Central memory CD4-positive, alpha-beta T cell (primary cell): ENCODE measurements around the gene ATRN.
"Not testable (repeated sequence)": the region's sequence is repeated elsewhere in the genome, so short reads cannot be mapped to it uniquely, and the experiment has no call there.

ENCODE experiments used
- DNase-seq: peaks from one replicate; pipeline ENCODE4 v3.0.0; 2022
- total RNA-seq, 3 experiments: gene quantifications; one replicate each; lab custom pipeline; 2026; lab: John Stamatoyannopoulos, UW

Gene ATRN
- 37.7 to 39.6 (median 38.0) reads per million in 3 experiments for total RNA-seq

DNA sequence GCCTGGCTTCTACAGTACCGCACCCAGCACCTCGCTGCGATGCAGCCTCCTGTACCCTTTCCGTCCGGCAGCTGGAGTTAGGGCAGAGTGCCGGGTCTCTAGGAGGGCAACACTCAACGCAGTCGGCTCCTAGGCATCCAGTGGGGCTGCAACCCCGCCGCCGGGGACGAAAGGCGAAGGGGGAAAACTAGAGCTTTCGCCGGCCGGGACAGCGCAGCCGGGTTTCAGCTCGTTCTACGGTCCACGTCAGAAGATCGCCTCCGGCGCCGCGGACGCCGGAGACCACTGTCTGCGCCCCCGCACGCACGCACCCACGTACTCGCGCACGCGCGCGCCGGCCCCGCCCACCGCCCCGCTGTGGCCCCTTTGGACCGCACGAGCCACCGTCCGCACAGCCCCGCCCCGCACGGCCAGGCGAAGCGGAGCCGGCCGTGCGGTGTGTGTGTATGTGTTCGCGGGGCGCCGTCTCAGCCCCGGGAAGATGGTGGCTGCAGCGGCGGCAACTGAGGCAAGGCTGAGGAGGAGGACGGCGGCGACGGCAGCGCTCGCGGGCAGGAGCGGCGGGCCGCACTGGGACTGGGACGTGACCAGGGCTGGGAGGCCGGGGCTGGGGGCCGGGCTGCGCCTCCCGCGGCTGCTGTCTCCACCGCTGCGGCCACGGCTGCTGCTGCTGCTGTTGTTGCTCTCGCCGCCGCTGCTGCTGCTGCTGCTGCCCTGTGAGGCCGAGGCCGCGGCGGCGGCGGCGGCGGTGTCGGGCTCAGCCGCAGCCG lies at the start of gene ATRN:
Gene ATRN (plus strand): TSS at position 392 of the 770 bp plus-strand sequence. CDS start 90 bp downstream, at position 482.
- peak; percentile 78 for DNase-seq

GRCh38 chr20:3421985-3422384 lies 48.8 kb upstream of the ATRN start:
- DNase-seq = no peak

- DNase-seq = no peak
These were observed 47.7 kb upstream of the ATRN start for GRCh38 chr20:3423126-3423525.

DNA sequence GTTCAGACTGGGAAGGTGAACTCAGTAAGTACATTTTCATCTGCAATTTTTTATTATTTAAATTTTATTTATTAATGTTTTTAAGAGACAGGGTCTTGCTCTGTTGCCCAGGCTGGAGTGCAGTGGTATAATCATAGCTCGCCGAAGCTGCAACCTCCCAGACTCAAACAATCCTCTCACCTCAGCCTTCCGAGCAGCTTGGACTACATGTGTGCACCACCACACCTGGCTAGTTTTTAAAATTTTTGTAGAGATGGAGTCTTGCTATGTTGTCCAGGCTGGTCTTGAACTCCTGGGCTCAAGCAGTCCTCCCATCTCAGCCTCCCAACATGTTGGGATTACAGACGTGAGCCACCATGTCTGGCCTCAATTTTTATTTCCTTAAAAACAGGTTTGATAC lies 44.1 kb upstream of the ATRN start:
- not testable (repeated sequence) for DNase-seq

- no peak for DNase-seq
These were observed 40.3 kb upstream of the ATRN start for GRCh38 chr20:3430376-3431069.

- DNase-seq = no peak
These were observed 39.7 kb upstream of the ATRN start for GRCh38 chr20:3431109-3431508.

DNA sequence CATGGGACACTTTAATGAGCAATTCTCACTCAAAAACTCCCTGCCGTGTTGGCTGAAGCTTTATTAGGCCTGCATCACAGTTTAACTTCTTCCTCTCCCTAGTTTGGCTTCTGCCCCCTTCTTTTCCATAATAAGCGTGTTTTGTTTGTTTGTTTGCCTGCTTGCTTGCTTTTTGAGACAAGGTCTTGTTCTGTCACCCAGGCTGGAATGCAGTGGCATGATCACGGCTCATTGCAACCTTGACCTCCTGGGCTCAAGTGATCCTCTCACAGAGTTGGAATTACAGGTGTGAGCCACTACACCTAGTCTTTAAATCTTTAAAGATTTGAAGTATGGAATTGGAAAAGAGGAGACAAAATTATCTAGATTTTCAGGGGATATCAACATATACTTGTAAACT lies 38.0 kb upstream of the ATRN start:
- no peak for DNase-seq

DNA sequence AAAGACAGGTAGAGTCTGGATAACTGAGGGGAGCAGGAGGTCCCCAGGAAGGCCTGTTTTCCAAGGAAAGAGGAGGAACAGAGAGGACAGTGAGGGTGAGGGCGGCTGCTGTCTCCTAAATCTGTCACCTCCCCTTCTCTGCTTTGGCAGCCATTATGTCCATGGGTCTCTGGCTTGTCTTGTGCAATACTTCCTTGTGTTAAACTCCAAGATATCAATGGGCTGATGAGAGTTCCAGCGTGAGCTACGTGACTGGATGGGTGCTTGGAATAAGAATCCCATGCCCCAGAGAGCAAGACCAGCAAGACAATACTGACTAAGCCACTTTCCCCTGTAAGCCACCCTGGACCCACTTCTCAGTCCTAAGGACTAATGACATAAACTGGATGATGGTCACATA lies 37.1 kb upstream of the ATRN start:
- no peak for DNase-seq

DNA sequence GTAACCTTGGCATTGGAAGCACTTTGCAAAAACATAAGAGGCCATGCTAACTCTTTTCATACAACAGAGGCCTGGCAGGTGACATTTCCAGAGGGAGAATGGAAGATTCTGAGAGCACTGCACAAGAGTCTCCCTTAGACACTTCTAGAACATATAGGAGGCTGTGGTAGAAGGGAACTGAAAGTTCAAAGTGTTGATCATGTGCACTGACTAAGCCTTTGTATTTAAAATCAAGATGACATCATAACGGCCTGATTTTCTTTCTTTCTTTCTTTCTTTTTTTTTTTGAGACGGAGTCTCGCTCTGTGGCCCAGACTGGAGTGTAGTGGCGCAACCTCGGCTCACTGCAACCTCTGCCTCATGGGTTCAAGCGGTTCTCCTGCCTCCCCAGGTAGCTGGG lies 36.6 kb upstream of the ATRN start:
- no peak for DNase-seq

DNA sequence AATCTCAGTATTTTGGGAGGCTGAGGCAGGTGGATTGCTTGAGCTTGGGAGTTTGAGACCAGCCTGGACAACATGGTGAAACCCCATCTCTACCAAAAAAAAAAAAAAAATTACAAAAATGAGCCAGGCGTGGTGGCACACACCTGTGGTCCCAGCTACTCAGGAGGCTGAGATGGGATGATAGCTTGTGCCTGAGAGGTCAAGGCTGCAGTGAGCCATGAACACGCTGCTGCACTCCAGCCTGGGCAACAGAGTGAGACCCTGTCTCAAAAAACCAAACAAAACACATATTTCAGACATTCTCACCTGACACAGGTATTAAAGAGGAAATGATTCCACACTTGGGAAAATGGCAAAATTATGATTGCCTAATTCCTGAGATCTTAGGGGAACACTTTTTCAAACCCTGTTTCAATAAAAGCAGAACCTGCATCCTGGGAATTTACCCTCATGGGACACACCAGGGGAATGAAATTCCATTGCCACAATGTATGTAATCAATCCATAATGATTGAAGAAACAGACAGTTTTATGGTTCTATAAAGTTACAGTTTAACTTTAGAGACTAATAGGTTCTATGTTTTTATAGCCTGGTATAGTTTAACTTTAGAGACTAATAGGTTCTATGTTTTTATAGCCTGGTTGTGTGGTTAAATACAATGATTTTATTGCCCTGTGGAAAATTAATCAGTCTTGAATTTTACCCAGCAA lies 33.8 kb upstream of the ATRN start:
- no peak for DNase-seq

DNA sequence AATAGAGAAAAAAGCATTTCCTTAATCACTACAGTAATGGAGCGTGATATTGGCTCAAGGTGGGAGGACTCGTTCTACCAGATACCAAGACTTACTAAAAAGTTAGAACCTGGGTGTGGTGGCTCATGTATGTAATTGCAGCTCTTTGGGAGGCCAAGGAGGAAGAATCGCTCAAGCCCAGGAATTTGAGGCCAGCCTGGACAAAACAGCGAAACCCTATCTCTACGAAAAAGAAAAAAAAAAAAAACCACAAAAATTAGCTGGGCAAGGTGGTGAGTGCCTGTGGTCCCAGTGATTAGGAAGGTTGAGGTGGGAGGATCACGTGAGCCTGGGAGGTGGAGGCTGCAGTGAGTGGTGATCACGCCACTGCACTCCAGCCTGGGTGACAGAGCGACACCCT lies 24.0 kb upstream of the ATRN start:
- no peak for DNase-seq

DNA sequence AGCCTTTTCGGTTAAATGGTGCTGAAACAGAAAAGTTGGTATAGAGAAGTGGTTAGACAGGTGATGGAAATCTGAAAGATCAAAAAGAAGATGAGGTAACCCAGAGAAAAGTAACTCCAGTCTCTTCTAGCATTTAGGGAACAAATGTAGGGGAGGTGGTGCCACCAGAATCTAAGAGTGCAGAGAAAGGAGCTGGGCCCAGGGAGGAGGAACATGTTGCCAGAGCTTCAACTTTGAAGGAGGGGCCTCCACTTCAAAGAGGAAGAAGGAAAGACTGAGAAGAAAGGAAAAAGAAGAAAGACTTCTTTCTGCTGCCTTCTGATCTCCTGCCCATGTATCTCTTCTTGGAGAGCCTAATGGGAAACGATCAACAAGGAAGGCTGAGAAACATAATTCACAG lies 23.5 kb upstream of the ATRN start:
- no peak for DNase-seq

DNA sequence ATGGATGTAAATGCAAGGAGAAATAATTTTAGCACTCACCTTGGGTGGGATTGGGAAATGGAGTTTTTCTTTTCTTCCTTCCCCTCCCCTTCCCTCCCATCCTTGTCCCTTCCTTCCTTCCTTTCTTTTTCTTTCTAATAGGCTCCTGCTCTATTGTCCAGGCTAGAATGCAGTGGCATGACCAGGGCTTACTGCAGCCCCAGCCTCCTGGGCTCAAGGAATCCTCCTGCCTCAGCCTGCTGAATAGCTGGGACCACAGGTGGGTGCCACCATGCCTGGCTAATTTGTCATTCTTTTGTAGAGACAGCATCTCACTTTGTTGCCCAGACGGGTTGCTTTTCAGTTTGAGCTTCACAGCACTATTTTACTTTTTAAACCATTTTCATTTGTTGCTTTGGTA lies 21.5 kb upstream of the ATRN start:
- no peak for DNase-seq

DNA sequence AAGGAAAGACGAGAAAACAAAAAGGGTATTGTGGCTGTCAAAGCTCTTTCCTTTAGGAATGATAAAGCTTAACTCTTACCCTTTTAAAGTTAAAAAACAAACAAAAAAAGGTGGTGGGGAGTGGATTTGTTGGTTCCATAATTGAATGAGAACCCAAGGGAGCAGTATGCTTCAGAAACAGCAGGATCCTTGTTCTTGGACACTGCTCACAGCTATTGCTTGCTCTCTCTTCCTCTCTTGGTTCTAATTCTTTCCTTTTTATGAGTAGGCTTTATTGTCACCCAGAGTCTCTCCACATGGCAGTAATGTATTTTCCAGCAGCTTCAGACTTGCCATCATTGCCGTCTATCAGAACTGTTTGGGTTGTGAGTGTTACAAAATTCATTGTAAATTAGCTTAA lies 18.7 kb upstream of the ATRN start:
- no peak for DNase-seq

DNA sequence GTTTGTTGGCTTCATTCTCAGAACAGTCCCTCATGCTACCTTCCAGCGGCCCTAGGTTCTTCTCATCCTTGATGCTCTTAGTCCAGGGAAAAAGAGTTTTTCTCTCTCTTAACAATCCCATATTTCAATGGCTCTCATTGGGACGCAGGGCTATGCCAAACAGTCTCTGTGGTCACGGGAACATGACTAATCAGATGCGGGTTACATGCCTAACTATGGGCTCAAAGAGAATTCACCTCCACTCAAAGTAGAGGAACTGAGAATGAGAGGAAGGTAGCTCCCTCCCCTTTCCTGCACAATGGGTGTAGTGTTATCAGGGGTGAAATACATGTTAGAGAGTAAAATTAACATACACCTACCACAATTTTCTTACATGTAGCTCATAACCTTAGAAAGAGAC lies 18.1 kb upstream of the ATRN start:
- no peak for DNase-seq

DNA sequence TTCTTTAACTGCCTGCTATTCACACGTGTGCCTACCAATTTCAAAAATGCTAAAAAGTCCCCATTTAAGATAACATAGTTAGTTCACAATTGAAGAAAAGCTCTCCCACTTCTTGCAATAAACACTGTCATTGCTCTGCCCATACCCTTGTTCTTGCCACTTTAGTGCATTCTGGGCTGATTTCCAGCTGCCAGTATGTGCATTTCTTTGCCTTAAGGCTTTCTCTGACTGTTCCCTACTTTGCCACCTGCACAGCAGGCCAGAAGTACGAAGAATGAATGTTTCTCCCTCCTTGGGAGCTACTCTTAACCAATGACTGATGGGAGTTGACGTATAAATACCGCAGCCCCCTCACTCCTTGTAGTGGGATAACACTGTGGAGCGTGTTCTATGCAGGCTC lies 16.0 kb upstream of the ATRN start:
- DNase-seq = no peak

DNA sequence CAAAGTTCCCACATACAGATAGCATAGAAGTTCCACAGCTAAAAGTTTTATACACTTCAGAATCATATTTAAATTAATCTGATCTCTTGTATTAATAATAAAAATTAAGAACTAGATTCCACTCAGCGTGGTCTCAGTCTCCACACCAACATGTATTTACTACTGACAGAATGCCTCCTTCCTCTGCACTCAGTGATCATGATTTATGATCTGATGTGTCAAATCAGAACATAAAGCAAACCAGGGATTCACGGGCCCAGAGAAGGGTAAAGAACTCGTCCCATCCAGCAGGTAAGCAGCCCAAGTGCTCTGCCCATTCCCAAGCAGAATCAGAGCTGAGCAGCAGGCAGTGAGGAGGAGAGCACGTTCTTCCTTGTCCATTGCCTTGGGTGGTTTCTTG lies 14.2 kb upstream of the ATRN start:
- no peak for DNase-seq

- no peak for DNase-seq
These were observed 10.9 kb upstream of the ATRN start for GRCh38 chr20:3459881-3460307.

- DNase-seq = no peak
These were observed 9.5 kb upstream of the ATRN start for GRCh38 chr20:3461211-3461771.

DNA sequence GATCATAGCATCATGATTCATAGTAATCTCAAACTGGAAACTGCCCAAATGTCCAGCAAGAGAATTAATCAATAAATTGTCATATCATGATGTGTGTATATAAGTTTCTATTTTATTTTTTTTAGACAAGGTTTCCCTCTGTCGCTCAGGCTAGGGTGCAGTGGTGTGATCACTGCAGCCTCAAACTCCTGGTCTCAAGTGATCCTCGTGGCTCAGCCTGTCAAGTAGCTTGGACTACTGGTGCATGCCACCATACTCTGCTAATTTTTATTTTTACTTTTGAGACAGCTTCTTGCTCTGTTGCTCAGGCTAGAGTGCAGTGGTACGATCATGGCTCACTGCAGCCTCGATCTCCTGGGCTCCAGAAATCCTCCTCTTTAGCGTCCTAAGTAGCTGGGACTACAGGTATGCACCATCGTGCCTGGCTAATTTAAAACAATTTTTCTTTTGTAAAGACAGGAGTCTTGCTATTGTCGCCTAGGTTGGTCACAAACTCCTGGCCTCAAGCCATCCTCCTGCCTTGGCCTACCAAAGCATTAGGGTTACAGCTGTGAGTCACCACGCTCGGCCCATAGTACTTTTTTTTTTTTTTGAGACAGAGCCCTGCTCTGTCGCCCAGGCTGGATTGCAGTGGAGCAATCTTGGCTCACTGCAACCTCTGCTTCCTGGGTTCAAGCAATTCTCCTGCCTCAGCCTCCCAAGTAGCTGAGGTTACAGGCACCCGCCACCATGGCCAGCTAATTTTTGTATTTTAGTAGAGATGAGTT lies 8.7 kb upstream of the ATRN start:
- DNase-seq = no peak

DNA sequence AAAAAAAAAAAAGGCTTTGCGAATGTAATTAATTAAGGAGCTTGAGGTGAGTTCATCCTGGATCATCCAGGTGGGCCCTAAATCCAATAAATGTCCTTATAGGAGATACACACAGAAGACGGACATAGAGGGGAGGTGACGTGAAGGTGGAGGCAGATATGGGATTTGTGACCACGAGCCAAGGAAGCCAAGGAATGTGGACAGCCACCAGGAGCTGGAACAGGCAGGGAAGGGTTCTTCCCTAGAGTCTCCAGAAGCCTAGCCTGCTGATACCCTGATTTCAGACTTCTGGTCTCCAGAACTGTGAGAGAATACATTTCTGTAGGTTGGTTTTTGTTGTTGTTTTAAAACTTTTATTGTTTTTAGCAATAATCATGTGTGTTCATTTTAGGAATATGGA lies 6.7 kb upstream of the ATRN start:
- DNase-seq = no peak

GRCh38 chr20:3465301-3465700 lies 5.5 kb upstream of the ATRN start:
- DNase-seq = no peak

- DNase-seq = no peak
These were observed 601 bp upstream of the ATRN start for GRCh38 chr20:3470208-3470626.
